Activated T-cell treated with anti-CD3 and anti-CD28 coated beads for 1 hour (primary cell): ENCODE data around the gene FAM131A.

ENCODE experiments used
- DNase-seq: peaks from one replicate; pipeline ENCODE4 v3.0.0-alpha.2; 2020; ENCODE audit warnings: low read depth

Gene FAM131A

DNA sequence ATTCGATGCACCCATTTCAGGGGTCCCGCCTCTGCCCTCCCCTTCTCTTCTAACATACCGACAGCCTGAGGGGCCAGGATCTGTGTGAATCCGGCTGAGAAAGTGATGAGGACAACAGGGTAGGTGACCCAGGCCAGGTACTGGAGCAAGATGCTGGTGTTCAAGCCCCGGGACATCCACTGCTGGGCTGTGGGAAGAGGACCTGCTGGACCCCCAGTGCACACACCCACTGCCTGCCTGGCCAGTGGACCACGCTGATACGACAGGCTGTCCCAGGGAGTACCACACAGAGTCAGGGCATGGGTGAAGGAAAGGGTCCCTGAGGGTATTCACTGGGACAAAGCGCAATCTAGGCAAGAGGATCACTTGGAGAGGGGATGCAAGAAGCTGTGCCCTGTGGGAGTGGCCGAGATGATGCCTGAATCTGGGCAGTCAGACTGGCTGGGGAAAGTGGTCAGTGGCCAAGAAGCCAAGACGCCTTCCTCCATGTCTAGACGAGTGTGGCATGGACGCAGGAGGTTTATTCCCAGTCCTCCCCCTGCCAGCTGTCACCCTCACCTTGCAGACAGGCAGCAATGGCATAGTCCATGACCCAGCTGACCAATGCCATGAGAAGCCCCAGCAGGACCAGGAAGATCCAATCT is 20.8 kb downstream of the FAM131A start:
- no peak for DNase-seq

DNA sequence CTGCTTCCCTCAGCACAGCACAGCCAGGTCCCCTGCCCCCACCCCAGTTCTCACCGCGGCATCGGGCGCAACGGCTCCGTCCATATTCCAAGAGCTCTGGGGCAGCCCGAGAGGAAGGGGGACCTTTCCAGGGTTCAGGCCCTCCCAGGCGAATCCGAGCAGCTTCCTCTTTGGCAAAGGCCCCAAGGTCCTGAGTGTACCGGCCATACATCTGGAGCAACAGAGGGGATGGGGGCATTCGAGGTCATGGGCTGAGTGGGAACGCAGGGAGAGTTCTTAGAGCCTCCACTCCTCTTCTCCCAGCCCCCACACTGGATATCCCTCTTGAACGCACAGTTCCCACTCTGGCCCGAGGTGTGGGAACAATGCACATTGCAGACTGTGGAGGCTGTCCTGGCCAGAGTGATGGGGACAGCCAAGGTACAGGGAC is 21.5 kb downstream of the FAM131A start:
- no peak for DNase-seq

GRCh38 chr3:184359610-184360009 is 22.2 kb downstream of the FAM131A start:
- DNase-seq, result no peak

GRCh38 chr3:184360070-184360928 is 22.9 kb downstream of the FAM131A start:
- no peak for DNase-seq

GRCh38 chr3:184360929-184361531 is 23.6 kb downstream of the FAM131A start:
- DNase-seq, result no peak

DNA sequence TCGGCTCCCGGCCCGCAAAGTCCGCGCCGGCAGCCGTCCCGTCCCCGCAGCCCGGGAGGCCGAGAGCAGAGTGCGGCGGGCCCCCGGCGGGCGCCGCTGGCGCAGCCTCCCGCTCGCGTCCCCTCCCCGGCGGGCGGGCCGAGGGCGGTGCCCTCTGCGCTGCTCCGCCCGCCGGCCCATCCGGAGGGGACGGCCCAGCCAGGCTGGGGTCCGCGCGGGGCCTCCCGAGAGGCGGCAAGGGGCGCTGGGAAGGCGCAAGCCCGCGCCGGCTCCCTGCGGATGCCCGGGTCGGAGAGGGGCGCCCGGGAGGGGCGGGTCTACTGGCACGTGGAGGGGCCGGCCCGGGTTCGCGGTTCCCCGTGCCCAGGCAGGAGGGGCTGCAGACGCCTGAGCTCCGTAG is 24.1 kb downstream of the FAM131A start, which contains the start of the genes CLCN2 and POLR2H:
Gene CLCN2 (minus strand): TSS at position 74 of the 400 bp plus-strand sequence. CDS start 126 bp downstream, outside the sequence.
Gene POLR2H (plus strand): TSS at position 179 of the 400 bp plus-strand sequence. CDS start 1,783 bp downstream, outside the sequence.
- DNase-seq, result peak; percentile 14

- peak; percentile 20 for DNase-seq
Measured at GRCh38 chr3:184361932-184362667, 24.7 kb downstream of the FAM131A start.

- DNase-seq, result peak; percentile 88
Measured at GRCh38 chr3:184362668-184363546, 25.5 kb downstream of the FAM131A start.

- DNase-seq, result no peak
Measured at GRCh38 chr3:184366619-184367289, 29.4 kb downstream of the FAM131A start.

DNA sequence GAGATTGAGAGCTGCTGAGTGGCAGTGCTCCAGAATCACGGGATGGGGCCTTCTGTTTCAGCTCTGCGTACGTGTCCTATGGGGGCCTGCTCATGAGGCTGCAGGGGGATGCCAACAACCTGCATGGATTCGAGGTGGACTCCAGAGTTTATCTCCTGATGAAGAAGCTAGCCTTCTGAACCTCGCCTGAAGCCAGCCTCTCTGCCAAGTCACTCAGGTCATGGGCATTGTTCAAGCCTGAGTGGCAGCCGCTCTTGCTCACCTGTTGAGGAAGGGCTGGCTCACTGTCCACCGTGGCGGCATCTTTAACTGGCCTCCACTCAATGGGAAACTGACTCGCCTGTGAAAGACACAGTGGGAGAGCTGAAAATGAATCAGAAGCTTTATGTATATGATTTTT is 30.7 kb downstream of the FAM131A start:
- no peak for DNase-seq

- no peak for DNase-seq
Measured at GRCh38 chr3:184368586-184369183, 31.3 kb downstream of the FAM131A start.

DNA sequence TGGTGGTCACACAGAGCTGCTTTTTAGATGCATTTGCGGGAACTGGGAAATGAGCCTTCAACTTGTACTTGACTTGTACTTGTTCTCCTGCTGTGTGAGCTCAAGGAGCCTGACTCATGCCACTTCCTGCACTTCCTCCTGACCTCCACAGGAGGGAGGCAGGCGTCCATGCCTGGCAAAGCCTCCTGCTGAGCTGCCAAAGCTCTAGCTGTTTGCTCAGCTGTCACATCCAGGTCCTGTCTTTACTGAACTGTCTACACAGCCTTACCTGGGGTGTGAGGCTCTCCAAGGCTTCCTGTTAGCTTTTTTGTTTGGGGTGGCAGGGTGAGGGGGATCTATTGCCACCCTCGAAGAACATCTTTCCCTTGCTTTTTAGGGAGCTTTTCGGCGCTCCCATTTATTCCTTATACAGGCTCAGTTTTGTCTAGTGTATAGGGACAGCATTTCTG is 34.2 kb downstream of the FAM131A start:
- peak; percentile 45 for DNase-seq

GRCh38 chr3:184372296-184372821 is 35.0 kb downstream of the FAM131A start:
- DNase-seq, result no peak

GRCh38 chr3:184372911-184373310 is 35.5 kb downstream of the FAM131A start:
- DNase-seq, result no peak

- DNase-seq, result no peak
Measured at GRCh38 chr3:184373422-184373821, 36.0 kb downstream of the FAM131A start.

GRCh38 chr3:184375747-184376461 is 38.5 kb downstream of the FAM131A start:
- DNase-seq, result no peak

DNA sequence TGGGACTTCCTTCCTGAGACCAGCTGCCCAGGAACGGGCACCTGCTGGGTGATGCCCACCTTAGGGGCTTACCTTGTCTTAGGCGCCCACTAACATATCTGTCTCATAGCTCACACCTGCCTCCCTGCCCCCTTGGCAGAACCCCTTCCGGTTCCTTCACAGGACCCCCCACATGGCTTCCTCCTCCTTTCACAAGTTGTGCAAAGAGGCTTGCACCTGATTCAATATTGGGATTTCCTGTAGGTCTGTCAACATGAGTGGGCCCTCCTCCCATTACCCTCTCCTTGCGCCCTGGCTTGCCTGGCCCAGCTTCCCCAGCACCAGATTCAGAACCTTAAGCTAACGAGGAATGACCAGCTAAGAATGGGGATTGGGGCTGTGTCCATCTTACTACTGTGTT is 40.0 kb downstream of the FAM131A start:
- DNase-seq, result no peak

DNA sequence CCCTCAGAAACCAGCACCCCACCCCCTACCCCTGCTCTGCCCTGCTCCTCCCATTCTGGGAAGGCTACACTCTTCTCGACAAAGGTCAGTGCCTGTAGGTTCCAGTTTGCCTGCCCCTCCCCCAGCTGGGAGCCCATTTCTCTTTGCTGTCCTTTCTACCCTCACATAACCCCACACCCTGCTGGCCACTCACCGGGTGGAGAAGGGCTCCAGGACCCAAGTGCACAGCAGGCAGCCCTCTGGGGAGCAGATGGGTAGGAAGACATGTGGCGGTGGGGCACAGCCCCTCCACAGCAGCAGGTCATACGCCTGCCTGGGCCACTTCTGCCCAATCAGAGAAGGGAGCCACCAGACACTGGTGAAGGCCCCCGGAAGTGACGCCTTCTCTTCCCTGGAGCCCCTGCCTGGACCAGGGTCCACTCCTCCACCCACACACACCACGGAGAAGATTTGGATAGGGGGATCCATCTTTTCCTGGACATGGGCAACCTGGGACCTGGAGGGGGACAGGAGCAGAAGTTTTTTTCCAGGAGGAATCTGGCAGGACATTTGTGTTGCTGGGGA is 40.6 kb downstream of the FAM131A start, which contains the start of gene THPO:
Gene THPO (minus strand): TSS at position 326 of the 564 bp plus-strand sequence. CDS start 1,948 bp downstream, outside the sequence.
- DNase-seq, result no peak
